HG02571 (cell line): ENCODE data around the gene TRUB2.
"Not testable (repeated sequence)": the region's sequence is repeated elsewhere in the genome, so short reads cannot be mapped to it uniquely, and the experiment has no call there.

ENCODE experiments used
- ATAC-seq: cut with Tn5 transposase; IDR thresholded peaks from one replicate; pipeline ENCODE4 v1.9.1; 2021; ENCODE audit warnings: mild to moderate bottlenecking, moderate library complexity; ENCODE audit not compliant: unreplicated experiment

TRUB2 gene

GRCh38 chr9:128298535-128299482 lies 23.4 kb downstream of the TRUB2 start:
- no peak for ATAC-seq

- no peak for ATAC-seq
Observed at GRCh38 chr9:128297221-128297773, 24.9 kb downstream of the TRUB2 start.

GRCh38 chr9:128296340-128297220 lies 25.7 kb downstream of the TRUB2 start:
- no peak for ATAC-seq

GRCh38 chr9:128294142-128294541 lies 28.1 kb downstream of the TRUB2 start:
- no peak for ATAC-seq

GRCh38 chr9:128293091-128293490 lies 29.2 kb downstream of the TRUB2 start:
- no peak for ATAC-seq

GRCh38 chr9:128292009-128292408 lies 30.2 kb downstream of the TRUB2 start:
- no peak for ATAC-seq

- no peak for ATAC-seq
Observed at GRCh38 chr9:128288273-128289004, 33.8 kb downstream of the TRUB2 start.

GRCh38 chr9:128286440-128286839 lies 35.8 kb downstream of the TRUB2 start:
- no peak for ATAC-seq

GRCh38 chr9:128285033-128285784 lies 37.0 kb downstream of the TRUB2 start:
- ATAC-seq = no peak

GRCh38 chr9:128282500-128282899 lies 39.7 kb downstream of the TRUB2 start:
- no peak for ATAC-seq

GRCh38 chr9:128280084-128280622 lies 42.1 kb downstream of the TRUB2 start:
- ATAC-seq = no peak

GRCh38 chr9:128279088-128280073 lies 42.9 kb downstream of the TRUB2 start:
- ATAC-seq = not testable (repeated sequence)

GRCh38 chr9:128276574-128277270 lies 45.5 kb downstream of the TRUB2 start:
- no peak for ATAC-seq

- ATAC-seq = peak; percentile 93
Observed at GRCh38 chr9:128276008-128276573, 46.2 kb downstream of the TRUB2 start, which contains the start of gene SWI5. TSS of gene SWI5 (plus strand) at chr9:128276276.

- ATAC-seq = peak; percentile 48
Observed at GRCh38 chr9:128275198-128276007, 46.8 kb downstream of the TRUB2 start, which contains the start of gene GOLGA2. TSS of gene GOLGA2 (minus strand) at chr9:128276007. CDS start at chr9:128275976, 31 bp downstream.

- ATAC-seq = no peak
Observed at GRCh38 chr9:128274245-128274644, 48.0 kb downstream of the TRUB2 start.
